ENCODE results near the gene TMEM187.

TMEM187 gene

GRCh38 chrX:154025230-154025629, 52.7 kb downstream of the TMEM187 start:
- no peak overlapping the region for H3K4me3 ChIP-seq
- H3K27ac ChIP-seq, result peak overlapping the region in 13 of 21 experiments; percentile 18 to 64 (median 37)

- H3K4me3 ChIP-seq, result no peak overlapping the region
- peak overlapping the region in 9 of 21 experiments; percentile 22 to 64 (median 44) for H3K27ac ChIP-seq
Measured at GRCh38 chrX:154026136-154027021, 53.8 kb downstream of the TMEM187 start.

GRCh38 chrX:154027022-154027402, 54.5 kb downstream of the TMEM187 start:
- peak overlapping the region in 2 of 21 experiments; percentile 35 to 57 for H3K27ac ChIP-seq
- no peak overlapping the region for H3K4me3 ChIP-seq

- H3K4me3 ChIP-seq, result no peak overlapping the region
- no peak overlapping the region for H3K27ac ChIP-seq
Measured at GRCh38 chrX:154027986-154028385, 55.4 kb downstream of the TMEM187 start.

GRCh38 chrX:154028502-154029184, 56.1 kb downstream of the TMEM187 start:
- H3K4me3 ChIP-seq, result no peak overlapping the region
- H3K27ac ChIP-seq, result no peak overlapping the region

- H3K27ac ChIP-seq, result no peak overlapping the region
- H3K4me3 ChIP-seq, result no peak overlapping the region
Measured at GRCh38 chrX:154029439-154029838, 56.9 kb downstream of the TMEM187 start.

GRCh38 chrX:154030266-154030665, 57.7 kb downstream of the TMEM187 start:
- Histone ChIP-seq H3K4me3 (no peak overlapping the region), H3K27ac (no peak overlapping the region)

GRCh38 chrX:154030715-154031305, 58.3 kb downstream of the TMEM187 start:
- no peak overlapping the region for H3K4me3 ChIP-seq
- no peak overlapping the region for H3K27ac ChIP-seq

GRCh38 chrX:154032160-154032559, 59.6 kb downstream of the TMEM187 start:
- no peak overlapping the region for H3K27ac ChIP-seq
- no peak overlapping the region for H3K4me3 ChIP-seq

- Histone ChIP-seq H3K4me3 (no peak overlapping the region), H3K27ac (no peak overlapping the region)
Measured at GRCh38 chrX:154032653-154033052, 60.1 kb downstream of the TMEM187 start.

All from skin epidermis (tissue), 12 donors.